Left ventricle myocardium inferior (tissue), 1 donor: ENCODE results near the gene STAP2. TPM values are rescaled to one million over a fixed set of nuclear protein-coding genes. Genes with fewer than 3 reads are reported as not detected.
A peak's percentile ranks its signal among the peaks of the same experiment; 100 is the strongest.

ENCODE experiments used
- DNase-seq: peaks from one replicate; pipeline ENCODE4 v3.0.0-alpha.2; 2020
- H3K27ac ChIP-seq: fragments of 200-600 bp; replicated peaks from 2 replicates; pipeline ENCODE4 v1.8.0; 2021
- H3K27me3 ChIP-seq: fragments of 200-600 bp; 2 replicates; pipeline ENCODE4 v1.8.0; 2021; ENCODE audit warnings: low read depth
- H3K36me3 ChIP-seq: fragments of 200-600 bp; 2 replicates; pipeline ENCODE4 v1.8.0; 2021
- H3K4me1 ChIP-seq: fragments of 200-600 bp; 2 replicates; pipeline ENCODE4 v1.8.0; 2021
- H3K4me3 ChIP-seq: fragments of 200-600 bp; 2 replicates; pipeline ENCODE4 v1.8.0; 2021; ENCODE audit warnings: mild to moderate bottlenecking, moderate library complexity
- H3K9me3 ChIP-seq: fragments of 200-600 bp; replicated peaks from 2 replicates; pipeline ENCODE4 v1.8.0; 2021
- intact Hi-C: fragments of 100-400 bp; cut with micrococcal nuclease; formaldehyde crosslinking; loops from one replicate; pipeline ENCODE4 v1.11.0; 2022
- total RNA-seq: library from RNA; stranded (reverse); fragmentation: NEBNext Ultra II Directional; extraction: Animal tissue kit (Norgen Biotek cat#: 25700); gene quantifications from one replicate; pipeline ENCODE4 v1.2.1, GENCODE V29; 2021
- TF ChIP-seq, protein P1 (sequence below): fragments of 200-600 bp; IDR thresholded peaks from 2 replicates; pipeline ENCODE4 v1.8.0; 2021; ENCODE audit warnings: antibody characterized with exemption, mild to moderate bottlenecking, borderline replicate concordance
- donor health status: DM: no; HTN: yes; CAD: no; lungs with severe emphysema.

Gene STAP2
- total RNA-seq, 1 donor from 2014 or later, result 2.6 TPM

DNA sequence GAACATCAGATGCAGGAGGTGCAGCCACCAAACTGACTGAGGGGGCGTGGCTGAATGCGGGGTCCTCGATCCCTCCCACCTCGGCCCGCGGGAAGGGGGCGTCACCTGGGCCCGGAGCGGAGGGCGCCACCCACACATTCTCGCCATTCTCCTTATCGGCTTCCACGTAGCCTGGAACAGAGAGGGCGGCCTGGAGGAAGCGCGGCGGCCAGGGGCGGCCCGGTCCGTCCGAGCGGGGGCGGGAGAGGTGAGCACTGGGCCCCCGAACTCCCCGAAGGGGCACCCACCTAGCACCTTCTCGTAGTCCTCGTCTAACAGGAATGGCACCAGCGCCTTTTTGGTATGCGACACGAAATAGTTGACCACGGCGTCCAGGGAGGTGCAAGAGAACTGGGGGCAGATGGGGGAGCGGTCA, 11.8 kb downstream of the STAP2 start:
- TF ChIP-seq, protein P1, sequence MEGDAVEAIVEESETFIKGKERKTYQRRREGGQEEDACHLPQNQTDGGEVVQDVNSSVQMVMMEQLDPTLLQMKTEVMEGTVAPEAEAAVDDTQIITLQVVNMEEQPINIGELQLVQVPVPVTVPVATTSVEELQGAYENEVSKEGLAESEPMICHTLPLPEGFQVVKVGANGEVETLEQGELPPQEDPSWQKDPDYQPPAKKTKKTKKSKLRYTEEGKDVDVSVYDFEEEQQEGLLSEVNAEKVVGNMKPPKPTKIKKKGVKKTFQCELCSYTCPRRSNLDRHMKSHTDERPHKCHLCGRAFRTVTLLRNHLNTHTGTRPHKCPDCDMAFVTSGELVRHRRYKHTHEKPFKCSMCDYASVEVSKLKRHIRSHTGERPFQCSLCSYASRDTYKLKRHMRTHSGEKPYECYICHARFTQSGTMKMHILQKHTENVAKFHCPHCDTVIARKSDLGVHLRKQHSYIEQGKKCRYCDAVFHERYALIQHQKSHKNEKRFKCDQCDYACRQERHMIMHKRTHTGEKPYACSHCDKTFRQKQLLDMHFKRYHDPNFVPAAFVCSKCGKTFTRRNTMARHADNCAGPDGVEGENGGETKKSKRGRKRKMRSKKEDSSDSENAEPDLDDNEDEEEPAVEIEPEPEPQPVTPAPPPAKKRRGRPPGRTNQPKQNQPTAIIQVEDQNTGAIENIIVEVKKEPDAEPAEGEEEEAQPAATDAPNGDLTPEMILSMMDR, result no peak
- H3K36me3 ChIP-seq, result no peaks in the 10 kb centered on the region
- H3K27ac ChIP-seq, result no peak overlapping the region
- peaks cover 22% of the 10 kb centered on the region for H3K4me1 ChIP-seq
- intact Hi-C loops, result no loop called here
- peak overlapping the region; percentile 71 for H3K4me3 ChIP-seq
- H3K9me3 ChIP-seq, result no peaks in the 10 kb centered on the region
- H3K27me3 ChIP-seq, result no peaks in the 10 kb centered on the region
- no peak for DNase-seq

DNA sequence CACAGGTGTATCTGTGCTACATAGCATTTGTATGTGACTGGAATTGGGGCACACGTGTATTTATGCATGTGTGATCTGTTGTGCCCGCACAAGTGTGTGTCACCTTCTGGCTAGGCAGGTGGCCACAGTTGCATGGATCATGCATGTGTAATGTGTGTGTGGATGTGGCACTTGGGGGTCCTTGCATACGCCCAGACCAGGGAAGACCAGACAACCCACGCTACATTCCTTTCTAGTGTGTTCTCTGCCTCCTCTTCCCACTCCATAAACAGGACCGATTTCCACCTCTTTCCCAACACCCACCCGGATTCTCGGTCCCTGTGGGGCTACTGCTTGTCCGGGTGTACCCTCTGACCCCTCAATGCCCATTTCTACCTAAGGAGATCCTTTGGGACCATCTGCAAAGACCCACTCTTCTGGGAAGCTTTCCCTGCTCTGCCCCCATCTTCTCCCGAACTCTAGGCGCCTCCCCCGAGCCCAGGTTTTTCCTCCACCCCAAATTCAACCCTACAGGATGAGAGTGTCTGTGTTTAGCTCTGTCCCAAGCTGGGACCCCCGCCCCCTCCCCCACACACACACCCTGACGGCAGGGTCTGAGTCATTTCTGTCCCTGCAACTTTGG, 12.3 kb downstream of the STAP2 start:
- TF ChIP-seq, protein P1, result no peak
- intact Hi-C loops, result no loop called here
- H3K9me3 ChIP-seq, result peaks cover 4% of the 10 kb centered on the region
- peaks cover 22% of the 10 kb centered on the region for H3K4me1 ChIP-seq
- H3K27ac ChIP-seq, result no peak overlapping the region
- H3K36me3 ChIP-seq, result no peaks in the 10 kb centered on the region
- no peak overlapping the region for H3K4me3 ChIP-seq
- no peak for DNase-seq
- no peaks in the 10 kb centered on the region for H3K27me3 ChIP-seq

DNA sequence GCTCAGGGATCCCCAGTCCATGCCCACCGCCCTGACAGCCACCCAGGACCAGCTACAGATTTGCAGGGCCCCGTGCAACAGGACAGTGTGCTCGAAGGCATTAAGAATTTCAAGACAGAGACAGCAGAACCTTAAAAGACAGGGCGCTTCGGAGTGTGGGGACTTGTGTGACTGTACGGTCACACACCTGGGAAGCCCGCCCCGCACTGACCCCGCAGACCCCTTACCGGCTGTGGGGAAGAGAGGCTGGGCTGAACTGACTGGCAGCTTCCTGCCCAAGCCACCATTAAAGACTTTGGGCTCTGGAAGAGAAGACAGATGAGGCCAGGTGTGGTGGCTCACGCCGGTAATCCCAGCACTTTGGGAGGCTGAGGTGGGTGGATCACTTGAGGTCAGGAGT, 14.4 kb downstream of the STAP2 start:
- intact Hi-C loops, result no loop called here

DNA sequence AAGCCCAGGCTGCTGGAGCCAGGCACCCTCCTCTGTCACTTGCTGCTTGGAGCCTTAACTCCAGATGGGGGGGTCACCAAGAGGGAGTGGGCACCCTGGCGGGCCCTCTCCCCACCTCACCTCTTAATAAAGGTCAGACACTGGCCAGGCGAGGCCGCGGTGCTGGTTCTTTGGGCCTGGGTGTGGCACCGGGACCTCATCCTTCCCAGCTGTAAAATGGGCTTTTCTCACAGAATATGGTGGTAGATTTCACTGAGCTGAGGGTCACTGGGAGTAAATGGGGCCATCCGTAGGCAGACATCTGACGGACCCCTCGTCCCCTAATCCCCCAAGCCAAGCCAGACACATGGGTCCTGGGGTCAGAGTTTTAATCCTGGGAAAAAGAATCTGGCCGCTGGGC, 14.9 kb downstream of the STAP2 start:
- no peaks in the 10 kb centered on the region for H3K36me3 ChIP-seq
- TF ChIP-seq, protein P1, result no peak
- intact Hi-C loops, result no loop called here
- H3K4me3 ChIP-seq, result no peak overlapping the region
- DNase-seq, result no peak
- H3K27ac ChIP-seq, result no peak overlapping the region
- peaks cover 4% of the 10 kb centered on the region for H3K9me3 ChIP-seq
- peaks cover 18% of the 10 kb centered on the region for H3K4me1 ChIP-seq
- H3K27me3 ChIP-seq, result no peaks in the 10 kb centered on the region

More for the DNA sequence above, 14.4 kb downstream of the STAP2 start:
- TF ChIP-seq, protein P1, result no peak
- Histone ChIP-seq H3K4me1 (peaks cover 22% of the 10 kb centered on the region), H3K9me3 (peaks cover 4% of the 10 kb centered on the region), H3K27ac (no peak overlapping the region), H3K36me3 (no peaks in the 10 kb centered on the region), H3K4me3 (no peak overlapping the region), H3K27me3 (no peaks in the 10 kb centered on the region)
- DNase-seq, result no peak

DNA sequence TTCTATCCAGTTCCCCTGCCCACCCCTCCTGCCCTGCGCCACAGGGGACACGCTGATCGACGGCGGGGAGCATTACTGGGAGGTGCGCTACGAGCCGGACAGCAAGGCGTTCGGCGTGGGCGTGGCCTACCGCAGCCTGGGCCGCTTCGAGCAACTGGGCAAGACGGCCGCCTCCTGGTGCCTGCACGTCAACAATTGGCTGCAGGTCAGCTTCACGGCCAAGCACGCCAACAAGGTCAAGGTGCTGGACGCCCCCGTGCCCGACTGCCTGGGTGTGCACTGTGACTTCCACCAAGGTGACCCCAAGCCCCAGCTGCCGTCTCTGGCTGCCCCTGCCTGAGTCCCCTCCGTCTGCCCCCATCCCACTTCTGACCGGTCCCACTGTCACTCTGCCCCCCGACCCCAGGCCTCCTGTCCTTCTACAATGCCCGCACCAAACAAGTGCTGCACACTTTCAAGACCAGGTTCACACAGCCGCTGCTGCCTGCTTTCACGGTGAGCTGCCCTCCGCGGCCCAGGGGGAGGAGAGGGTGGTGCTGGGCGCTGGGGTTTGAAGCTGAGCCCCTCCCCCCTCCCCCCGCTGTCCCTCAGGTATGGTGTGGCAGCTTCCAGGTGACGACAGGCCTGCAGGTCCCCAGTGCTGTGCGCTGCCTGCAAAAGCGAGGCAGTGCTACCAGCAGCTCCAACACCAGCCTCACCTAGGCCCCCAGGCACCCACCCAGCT, 15.5 kb downstream of the STAP2 start:
- H3K27ac ChIP-seq, result no peak overlapping the region
- no peaks in the 10 kb centered on the region for H3K27me3 ChIP-seq
- H3K36me3 ChIP-seq, result no peaks in the 10 kb centered on the region
- DNase-seq, result no peak
- peaks cover 16% of the 10 kb centered on the region for H3K4me1 ChIP-seq
- intact Hi-C loops, result no loop called here
- H3K9me3 ChIP-seq, result peaks cover 4% of the 10 kb centered on the region
- H3K4me3 ChIP-seq, result no peak overlapping the region
- TF ChIP-seq, protein P1, result no peak
